AG04449 (cell line): ENCODE data around the gene TMEM42.

ENCODE experiments used
- CTCF ChIA-PET: fragments of 350-600 bp; formaldehyde crosslinking; extraction: SDS; loops from one replicate; lab custom pipeline; 2021; ENCODE audit warnings: antibody characterized with exemption; lab: Yijun Ruan, JAX
- POLR2A ChIA-PET: fragments of 400-600, 350-600 bp; formaldehyde crosslinking; extraction: SDS; loops from one replicate; lab custom pipeline; 2020; ENCODE audit warnings: antibody characterized with exemption, inconsistent platforms; lab: Yijun Ruan, JAX
- DNase-seq: peaks from one replicate; pipeline ENCODE4 v3.0.0-alpha.2; 2010; ENCODE audit warnings: low read depth, low spot score
- H3K4me3 ChIP-seq: 2 replicates; pipeline ENCODE4 v1.5.1; 2011; ENCODE audit warnings: low read depth, mild to moderate bottlenecking, control low read depth, low read length
- CTCF ChIP-seq: IDR thresholded peaks from one replicate; pipeline ENCODE4 v1.5.1; 2011; ENCODE audit warnings: mild to moderate bottlenecking, moderate library complexity, low read length, control low read depth, inconsistent platforms; ENCODE audit not compliant: insufficient read depth; ENCODE audit errors: missing control alignments

Gene TMEM42

GRCh38 chr3:44870375-44871061 lies 8.8 kb downstream of the TMEM42 start:
- POLR2A ChIA-PET, result no interaction called here
- no peak for DNase-seq
- TF ChIP-seq CTCF, result no peak
- CTCF ChIA-PET, result no interaction called here
- H3K4me3 ChIP-seq, result no peak overlapping the region

GRCh38 chr3:44874308-44874707 lies 12.6 kb downstream of the TMEM42 start, which contains the start of gene TGM4:
TSS of gene TGM4 (plus strand) at chr3:44874608. CDS start at chr3:44874679, 71 bp downstream.
- no peak within 1 kb of the TSS for H3K4me3 ChIP-seq
- POLR2A ChIA-PET, result no interaction called here
- DNase-seq, result no peak
- TF ChIP-seq CTCF, result no peak
- CTCF ChIA-PET, result interaction anchor here (1.1 kb wide), 1 partner anchor 10 kb away, joined by 3 read pairs; no protein-coding TSS in a partner anchor

- TF ChIP-seq CTCF, result no peak
- ChIA-PET CTCF (no interaction called here), POLR2A (no interaction called here)
- H3K4me3 ChIP-seq, result no peak overlapping the region
- no peak for DNase-seq
These were observed 13.9 kb downstream of the TMEM42 start for GRCh38 chr3:44875596-44875995.

- TF ChIP-seq CTCF, result no peak
- CTCF ChIA-PET, result no interaction called here
- H3K4me3 ChIP-seq, result no peak overlapping the region
- POLR2A ChIA-PET, result no interaction called here
- no peak for DNase-seq
These were observed 15.6 kb downstream of the TMEM42 start for GRCh38 chr3:44877333-44877732.

GRCh38 chr3:44880284-44880683 lies 18.6 kb downstream of the TMEM42 start:
- ChIA-PET POLR2A (no interaction called here), CTCF (no interaction called here)
- H3K4me3 ChIP-seq, result no peak overlapping the region
- no peak for DNase-seq
- TF ChIP-seq CTCF, result no peak

GRCh38 chr3:44883213-44883955 lies 21.7 kb downstream of the TMEM42 start:
- no peak for DNase-seq
- ChIA-PET CTCF (interaction anchor here (0.7 to 1.6 kb wide), 4 partner anchors 9 to 32 kb away, joined by 3 to 5 read pairs (median 4); partner anchors contain the start of gene TGM4), POLR2A (no interaction called here)
- no peak for TF ChIP-seq CTCF
- no peak overlapping the region for H3K4me3 ChIP-seq
